LNCaP clone FGC (cell line): ENCODE data around the gene MORF4L2.
"Not testable (repeated sequence)": the region's sequence is repeated elsewhere in the genome, so short reads cannot be mapped to it uniquely, and the experiment has no call there.

Experiments used
- DNase-seq: peaks from one replicate; pipeline ENCODE4 v3.0.0-alpha.2; 2011; ENCODE audit warnings: low read depth
- H3K4me3 ChIP-seq: 2 replicates; pipeline ENCODE4 v1.5.1; 2011; ENCODE audit warnings: mild to moderate bottlenecking, low read depth, low read length, control low read depth
- CTCF ChIP-seq: IDR thresholded peaks from 2 replicates; pipeline ENCODE4 v1.5.1; 2012; ENCODE audit warnings: mild to moderate bottlenecking; ENCODE audit not compliant: control insufficient read depth, insufficient read depth; ENCODE audit errors: extremely low read depth

Gene MORF4L2

GRCh38 chrX:103658681-103659433 lies 27.6 kb downstream of the MORF4L2 start:
- H3K4me3 ChIP-seq: no peak overlapping the region
- TF ChIP-seq CTCF: no peak
- peak; percentile 37 for DNase-seq

GRCh38 chrX:103657066-103657465 lies 29.4 kb downstream of the MORF4L2 start:
- not testable (repeated sequence) for DNase-seq, H3K4me3 ChIP-seq

GRCh38 chrX:103656617-103657016 lies 29.9 kb downstream of the MORF4L2 start:
- H3K4me3 ChIP-seq: no peak overlapping the region
- no peak for DNase-seq
- no peak for TF ChIP-seq CTCF

- H3K4me3 ChIP-seq: not testable (repeated sequence)
Measured at GRCh38 chrX:103655230-103656000, 31.1 kb downstream of the MORF4L2 start.

GRCh38 chrX:103651151-103651773 lies 35.2 kb downstream of the MORF4L2 start:
- no peak for DNase-seq

More at GRCh38 chrX:103655230-103656000, 31.1 kb downstream of the MORF4L2 start:
- not testable (repeated sequence) for DNase-seq

GRCh38 chrX:103647630-103648029 lies 38.9 kb downstream of the MORF4L2 start:
- no peak overlapping the region for H3K4me3 ChIP-seq
- TF ChIP-seq CTCF: no peak
- DNase-seq: no peak

More at GRCh38 chrX:103651151-103651773, 35.2 kb downstream of the MORF4L2 start:
- no peak for TF ChIP-seq CTCF
- no peak overlapping the region for H3K4me3 ChIP-seq

- H3K4me3 ChIP-seq: no peak overlapping the region
- no peak for DNase-seq
- no peak for TF ChIP-seq CTCF
Measured at GRCh38 chrX:103644125-103644524, 42.4 kb downstream of the MORF4L2 start.
